GM12873 (cell line): Measurements from ENCODE around the gene RPL7A.

Experiments used
- TF ChIP-seq, protein P1 (sequence below): IDR thresholded peaks from 2 replicates; pipeline ENCODE4 v1.5.1; 2012; ENCODE audit warnings: low read depth, mild to moderate bottlenecking, moderate library complexity, low read length, control low read depth; ENCODE audit not compliant: insufficient read depth; ENCODE audit errors: missing control alignments

RPL7A gene

DNA sequence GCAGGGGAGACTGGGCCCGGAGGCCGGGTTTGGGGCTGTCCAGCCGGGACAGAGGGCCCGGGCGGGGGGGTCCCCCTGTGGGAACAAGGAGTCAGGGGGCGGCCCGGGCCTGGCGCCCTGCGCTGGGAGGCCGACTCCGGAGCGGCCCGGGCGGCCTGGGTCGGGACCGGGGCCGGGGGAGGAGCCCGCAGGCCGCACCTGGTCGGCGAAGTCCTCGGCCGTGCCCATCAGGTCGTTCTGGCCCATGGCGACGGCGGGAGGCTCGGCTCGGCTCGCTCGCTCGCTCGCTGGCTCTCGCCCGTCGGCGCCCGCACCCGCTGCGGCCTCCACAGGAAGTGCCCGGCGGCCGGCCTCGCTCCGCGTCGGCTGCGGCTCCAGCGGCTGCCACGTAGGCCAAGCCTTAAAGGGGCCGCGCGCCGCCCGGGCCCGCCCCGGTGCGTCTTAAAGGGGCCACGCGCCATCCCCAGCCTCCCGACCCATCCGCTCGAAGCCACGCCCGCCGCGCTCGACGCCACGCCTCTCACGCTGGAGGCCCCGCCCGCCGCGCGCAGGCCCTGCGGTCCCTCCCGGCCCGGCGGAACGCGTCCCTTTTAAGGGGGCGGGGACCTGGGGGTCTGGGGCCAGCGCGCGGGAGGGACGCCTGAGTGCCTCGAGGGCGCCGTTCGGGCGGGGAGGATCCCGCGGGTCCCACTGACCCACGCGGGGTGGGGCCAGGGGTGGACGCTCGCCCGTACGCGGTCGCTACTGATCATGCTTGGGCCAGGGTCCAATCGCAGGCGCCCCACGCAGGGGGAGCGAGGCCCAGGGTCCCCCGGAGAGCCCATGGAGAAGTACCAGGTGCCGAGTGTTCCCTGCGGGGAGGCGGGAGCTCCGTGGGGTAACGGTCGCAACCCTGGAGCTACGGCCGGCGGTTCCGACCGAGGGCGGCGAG lies 28.0 kb downstream of the RPL7A start, which contains the start of the genes STKLD1 and SURF4:
TSS of gene STKLD1 (plus strand) at position 643 of the 931 bp plus-strand sequence. CDS start at position 751, 108 bp downstream.
TSS of gene SURF4 (minus strand) at position 337 of the 931 bp plus-strand sequence. CDS start at position 246, 91 bp downstream.
- TF ChIP-seq, protein P1, sequence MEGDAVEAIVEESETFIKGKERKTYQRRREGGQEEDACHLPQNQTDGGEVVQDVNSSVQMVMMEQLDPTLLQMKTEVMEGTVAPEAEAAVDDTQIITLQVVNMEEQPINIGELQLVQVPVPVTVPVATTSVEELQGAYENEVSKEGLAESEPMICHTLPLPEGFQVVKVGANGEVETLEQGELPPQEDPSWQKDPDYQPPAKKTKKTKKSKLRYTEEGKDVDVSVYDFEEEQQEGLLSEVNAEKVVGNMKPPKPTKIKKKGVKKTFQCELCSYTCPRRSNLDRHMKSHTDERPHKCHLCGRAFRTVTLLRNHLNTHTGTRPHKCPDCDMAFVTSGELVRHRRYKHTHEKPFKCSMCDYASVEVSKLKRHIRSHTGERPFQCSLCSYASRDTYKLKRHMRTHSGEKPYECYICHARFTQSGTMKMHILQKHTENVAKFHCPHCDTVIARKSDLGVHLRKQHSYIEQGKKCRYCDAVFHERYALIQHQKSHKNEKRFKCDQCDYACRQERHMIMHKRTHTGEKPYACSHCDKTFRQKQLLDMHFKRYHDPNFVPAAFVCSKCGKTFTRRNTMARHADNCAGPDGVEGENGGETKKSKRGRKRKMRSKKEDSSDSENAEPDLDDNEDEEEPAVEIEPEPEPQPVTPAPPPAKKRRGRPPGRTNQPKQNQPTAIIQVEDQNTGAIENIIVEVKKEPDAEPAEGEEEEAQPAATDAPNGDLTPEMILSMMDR, result no peak

GRCh38 chr9:133377721-133378216 lies 29.8 kb downstream of the RPL7A start:
- TF ChIP-seq, protein P1, result no peak

DNA sequence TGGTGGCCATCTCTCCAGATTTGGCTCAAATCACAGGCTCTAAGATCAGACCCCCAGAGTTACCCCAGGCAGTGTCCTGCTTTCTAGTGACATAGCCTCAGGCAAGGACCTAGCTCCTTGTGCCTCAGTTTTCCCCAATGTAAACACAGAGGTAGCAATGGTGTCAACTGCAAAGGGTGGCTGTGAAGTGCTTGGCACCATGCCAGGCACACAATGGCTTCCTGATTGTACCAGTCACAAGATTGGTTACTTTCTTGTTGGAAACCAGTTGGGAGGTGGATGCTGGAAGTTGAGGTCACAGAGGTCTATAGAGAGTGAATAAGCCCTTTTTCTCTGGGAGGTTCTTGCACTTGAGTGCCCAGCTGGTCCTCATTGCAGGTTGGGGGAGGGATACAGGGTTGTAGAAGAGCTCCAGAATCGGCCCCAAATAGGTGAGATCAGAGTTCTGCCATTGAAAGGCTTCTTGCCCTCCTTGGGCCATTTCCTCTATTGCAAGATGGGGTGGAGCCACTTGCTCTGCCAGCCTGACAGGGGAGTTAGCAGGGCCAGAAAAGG lies 30.5 kb downstream of the RPL7A start:
- TF ChIP-seq, protein P1, result no peak

- TF ChIP-seq, protein P1, result no peak
Measured at GRCh38 chr9:133379153-133380086, 31.4 kb downstream of the RPL7A start.

DNA sequence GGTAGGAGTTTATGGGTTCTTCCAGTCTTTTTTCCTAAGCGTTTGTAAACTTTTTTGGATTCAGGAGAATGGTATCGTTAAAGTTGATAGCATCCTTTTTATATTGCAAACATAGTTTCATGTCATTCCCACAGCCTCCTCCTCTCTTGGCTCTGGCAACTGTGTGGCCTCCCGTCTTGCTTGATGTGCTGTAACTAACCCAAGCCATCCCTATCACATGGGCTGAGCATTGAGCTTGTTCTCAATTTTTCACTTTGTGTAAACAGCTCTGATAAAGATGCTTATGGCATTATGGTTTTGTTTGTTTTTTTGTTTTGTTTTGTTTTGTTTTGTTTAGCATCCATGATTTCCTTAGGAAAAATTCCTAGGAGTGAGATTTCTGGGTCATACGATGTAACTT lies 32.7 kb downstream of the RPL7A start:
- TF ChIP-seq, protein P1, result no peak

DNA sequence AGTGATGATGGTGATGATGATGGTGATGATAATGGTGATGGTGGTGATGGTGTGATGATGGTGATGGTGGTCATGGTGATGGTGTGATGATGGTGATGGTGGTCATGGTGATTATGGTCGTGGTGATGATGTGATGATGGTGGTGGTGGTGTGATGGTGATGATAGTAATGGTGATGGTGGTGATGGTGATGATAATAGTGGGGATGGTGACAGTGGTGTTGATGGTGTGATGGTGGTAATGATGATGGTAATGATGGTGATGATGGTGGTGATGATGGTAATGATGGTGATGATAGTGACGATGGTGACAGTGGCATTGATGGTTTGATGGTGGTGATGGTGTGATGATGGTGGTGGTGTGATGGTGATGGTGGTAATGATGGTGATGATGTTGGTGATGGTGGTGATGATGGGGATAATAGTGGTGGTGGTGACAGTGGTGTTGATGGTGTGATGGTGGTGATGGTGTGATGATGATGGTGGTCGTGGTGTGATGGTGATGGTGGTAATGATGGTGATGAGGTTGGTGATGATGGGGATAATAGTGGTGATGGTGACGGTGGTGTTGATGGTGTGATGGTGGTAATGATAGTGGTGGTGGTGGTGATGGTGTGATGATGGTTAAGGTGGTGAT lies 34.6 kb downstream of the RPL7A start:
- TF ChIP-seq, protein P1, result no peak
